SU-DHL-6 (cell line): Measurements from ENCODE around the gene ZBTB8B.

Experiments used
- CTCF ChIP-seq: fragments of 200-600 bp; sonication (generic); IDR thresholded peaks from one replicate; pipeline ENCODE4 v1.5.1; 2017; ENCODE audit warnings: antibody characterized with exemption, mild to moderate bottlenecking, low read length, moderate library complexity; ENCODE audit not compliant: insufficient read depth, poor library complexity, severe bottlenecking
- EZH2phosphoT487 ChIP-seq: fragments of 200-600 bp; sonication (generic), shearing (Covaris generic); conservative IDR thresholded peaks from 2 replicates; pipeline ENCODE4 v1.6.1; 2018; ENCODE audit warnings: mild to moderate bottlenecking, antibody characterized with exemption, low read length, moderate library complexity, mixed read lengths

- no peak for TF ChIP-seq CTCF
- TF ChIP-seq EZH2phosphoT487, result no peak
Measured at GRCh38 chr1:32470991-32471694, 6.3 kb downstream of the ZBTB8B start.
